ENCODE data around the gene TMUB1. TPM values are rescaled to one million over a fixed set of nuclear protein-coding genes. Genes with fewer than 3 reads are reported as not detected.

Gene TMUB1
- total and polyA plus RNA-seq, 9 of the 15 experiments (the other 6 are each of a cell fraction or from before 2014, with no cell fraction given): 0.14 to 241 (median 74.1) TPM

GRCh38 chr7:151085691-151086620 is 2.7 kb upstream of the TMUB1 start, which contains the start of gene AGAP3 (continued):
- TF ChIP-seq CTCFL (IDR thresholded peaks at IDR 0.05; ENCODE audit: borderline replicate concordance, insufficient read depth, low read depth, low read length, poor library complexity, severe bottlenecking) (peak; percentile 15), BCL6 (CRISPR knock-in tag; IDR thresholded peaks at IDR 0.05) (no peak), L3MBTL2 (IDR thresholded peaks at IDR 0.05) (peak; percentile 85), LARP7 (IDR thresholded peaks at IDR 0.05) (peak; percentile 16; the same call in 1 of the 2 replicates), POLR2AphosphoS5 (IDR thresholded peaks at IDR 0.05; ENCODE audit: control insufficient read depth, insufficient read depth, low read depth, low read length) (peak; percentile 76), ZNF639 (CRISPR knock-in tag; conservative IDR thresholded peaks at IDR 0.05 in 1 of 2, IDR thresholded peaks at IDR 0.05 in 1 of 2) (peak in 1 of 2 experiments; percentile 67; a peak in 1 of 4 replicates), NFE2 (IDR thresholded peaks at IDR 0.05; ENCODE audit: low read depth) (0 out of 2 replicates have a peak, but pooled peaks have one; percentile 2), E2F3 (CRISPR knock-in tag; IDR thresholded peaks at IDR 0.05) (peak; percentile 55), KLF13 (tag; IDR thresholded peaks at IDR 0.05; ENCODE audit: borderline replicate concordance, low read depth) (peak; percentile 72), NBN (IDR thresholded peaks at IDR 0.05; ENCODE audit: low read depth) (peak; percentile 76; the same call in 1 of the 2 replicates), RERE (CRISPR knock-in tag; IDR thresholded peaks at IDR 0.05; ENCODE audit: borderline replicate concordance) (no peak), ZNF263 (CRISPR knock-in tag; IDR thresholded peaks at IDR 0.05; ENCODE audit: borderline replicate concordance) (peak; percentile 77), NRF1 (conservative IDR thresholded peaks at IDR 0.05 in 1 of 2, IDR thresholded peaks at IDR 0.05 in 1 of 2) (peak; percentile 58 to 59), DMBX1 (CRISPR knock-in tag; IDR thresholded peaks at IDR 0.05; ENCODE audit: borderline replicate concordance) (peak; percentile 14; the same call in 1 of the 2 replicates), TFAP4 (CRISPR knock-in tag; IDR thresholded peaks at IDR 0.05; ENCODE audit: borderline replicate concordance) (peak; percentile 95)

Measured in K562 (cell line).